Sigmoid colon (tissue), 4 donors: ENCODE results near the gene TMEM86B.

Experiments used
- CTCF ChIP-seq, 4 experiments: fragments of 450-650 bp in 3 of 4; fragments of 200-600 bp in 1 of 4; IDR thresholded peaks; one replicate each; pipeline ENCODE4 v1.5.1; 2016 to 2019; ENCODE audit warnings: antibody characterized with exemption in 4 of 4, mild to moderate bottlenecking in 3 of 4, moderate library complexity in 2 of 4
- EP300 ChIP-seq, 4 donors: sonication (generic); formaldehyde crosslinking; IDR thresholded peaks; one replicate each; pipeline ENCODE4 v1.6.1; 2017; ENCODE audit warnings: antibody characterized with exemption in 4 of 4
- POLR2A ChIP-seq, 2 donors: fragments of 450-650 bp; IDR thresholded peaks; one replicate each; pipeline ENCODE4 v1.6.1; 2016; ENCODE audit warnings: antibody characterized with exemption in 2 of 2, mild to moderate bottlenecking in 2 of 2, moderate library complexity in 2 of 2
- POLR2AphosphoS5 ChIP-seq, 4 donors: sonication (generic); formaldehyde crosslinking; IDR thresholded peaks; one replicate each; pipeline ENCODE4 v1.6.1; 2017; ENCODE audit warnings: antibody characterized with exemption in 4 of 4

- TF ChIP-seq CTCF (IDR thresholded peaks at IDR 0.05): no peak
- no peak for TF ChIP-seq EP300 (IDR thresholded peaks at IDR 0.05)
- TF ChIP-seq POLR2A (IDR thresholded peaks at IDR 0.05): no peak
- TF ChIP-seq POLR2AphosphoS5 (IDR thresholded peaks at IDR 0.05): no peak
These were observed 45.6 kb upstream of the TMEM86B start for GRCh38 chr19:55273978-55274707.
